Duodenal mucosa (tissue), 2 donors: ENCODE data around the gene ACAT2.
A peak's percentile ranks its signal among the peaks of the same experiment; 100 is the strongest.
"Not testable (repeated sequence)": the region's sequence is repeated elsewhere in the genome, so short reads cannot be mapped to it uniquely, and the experiment has no call there.

Experiments used
- H3K27ac ChIP-seq: one replicate; pipeline ENCODE4 v1.7.0; 2013; ENCODE audit warnings: low read depth, low read length
- H3K27me3 ChIP-seq, 2 donors: one replicate each; pipeline ENCODE4 v1.7.0; 2013; ENCODE audit warnings: low read length in 2 of 2, control low read depth in 1 of 2; ENCODE audit not compliant: insufficient read depth in 2 of 2, control insufficient read depth in 1 of 2
- H3K36me3 ChIP-seq, 2 donors: one replicate each; pipeline ENCODE4 v1.7.0; 2013; ENCODE audit warnings: low read length in 2 of 2, control low read depth in 1 of 2; ENCODE audit not compliant: insufficient read depth in 2 of 2, control insufficient read depth in 1 of 2
- H3K4me1 ChIP-seq, 2 donors: one replicate each; pipeline ENCODE4 v1.7.0; 2013; ENCODE audit warnings: low read length in 2 of 2, control low read depth in 1 of 2; ENCODE audit not compliant: insufficient read depth in 2 of 2, control insufficient read depth in 1 of 2
- H3K4me3 ChIP-seq, 2 donors: one replicate each; pipeline ENCODE4 v1.7.0; 2013; ENCODE audit warnings: low read length in 2 of 2, low read depth in 1 of 2
- H3K9ac ChIP-seq, 2 donors: one replicate each; pipeline ENCODE4 v1.7.0; 2013; ENCODE audit warnings: low read length in 2 of 2, low read depth in 1 of 2
- H3K9me3 ChIP-seq, 2 donors: one replicate each; pipeline ENCODE4 v1.7.0; 2013; ENCODE audit warnings: low read length in 2 of 2, control low read depth in 1 of 2; ENCODE audit not compliant: control insufficient read depth in 1 of 2

Gene ACAT2

DNA sequence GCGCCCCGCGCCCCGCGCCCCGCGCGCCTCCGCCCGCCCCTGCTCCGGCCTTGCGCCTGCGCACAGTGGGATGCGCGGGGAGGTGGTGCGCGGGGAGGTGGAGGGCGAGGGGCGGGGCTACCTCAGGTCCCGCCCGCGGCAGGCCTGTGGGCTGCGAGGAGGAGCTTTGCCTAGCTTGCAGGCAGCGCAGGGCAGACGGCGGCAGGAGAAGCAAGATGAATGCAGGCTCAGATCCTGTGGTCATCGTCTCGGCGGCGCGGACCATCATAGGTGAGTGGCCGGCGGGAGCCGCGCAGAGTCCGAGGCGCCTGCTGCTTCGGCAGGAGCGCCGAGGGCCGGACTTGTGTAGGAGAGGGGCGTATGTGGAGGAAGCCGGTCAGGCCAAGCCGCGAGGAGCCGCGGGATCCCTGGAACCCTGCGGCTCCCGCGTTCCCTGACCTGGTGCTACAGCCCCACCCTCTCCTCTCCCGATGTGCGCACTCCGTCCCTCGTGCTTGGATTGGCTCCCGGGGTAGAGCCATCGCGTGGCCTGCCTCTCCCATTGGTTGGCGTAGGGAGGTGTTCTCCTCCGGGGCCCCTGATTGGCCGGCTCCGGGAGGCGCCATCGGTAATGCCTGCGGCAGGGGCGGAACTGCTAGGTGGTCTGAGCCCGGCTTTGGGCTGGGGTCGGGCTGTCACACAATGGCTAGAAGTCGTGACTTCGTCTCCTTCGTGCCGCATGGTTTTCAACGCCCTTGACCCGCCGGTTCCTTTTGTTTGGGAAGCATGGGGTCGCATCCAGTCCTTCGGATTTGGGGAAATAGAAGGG, at the start of gene ACAT2:
Gene ACAT2, plus strand, starts transcription at position 173 of the 808 bp plus-strand sequence. Its CDS starts 43 bp downstream, at position 216.
- peaks cover 14 to 17% of the 10 kb centered on the region in 2 donors for H3K4me1 ChIP-seq
- H3K36me3 ChIP-seq: peaks cover 9 to 36% of the 10 kb centered on the region in 2 donors
- no peaks in the 10 kb centered on the region for H3K9me3 ChIP-seq
- peak within 1 kb of the TSS; percentile 99 for H3K27ac ChIP-seq
- peak within 1 kb of the TSS; percentile 82 to 85 for H3K4me3 ChIP-seq
- H3K27me3 ChIP-seq: no peaks in the 10 kb centered on the region
- H3K9ac ChIP-seq: peak within 1 kb of the TSS; percentile 90 to 98

DNA sequence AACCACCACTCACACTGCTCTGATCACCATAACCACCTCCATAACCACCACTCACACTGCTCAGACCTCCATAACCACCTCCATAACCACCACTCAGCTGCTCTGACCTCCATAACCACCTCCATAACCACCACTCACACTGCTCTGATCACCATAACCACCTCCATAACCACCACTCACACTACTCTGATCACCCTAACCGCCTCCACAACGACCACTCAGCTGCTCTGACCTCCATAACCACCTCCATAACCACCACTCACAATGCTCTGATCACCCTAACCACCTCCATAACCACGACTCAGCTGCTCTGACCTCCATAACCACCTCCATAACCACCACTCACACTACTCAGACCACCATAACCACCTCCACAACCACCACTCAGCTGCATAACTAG, 49.5 kb upstream of the ACAT2 start:
- not testable (repeated sequence) for H3K4me3 ChIP-seq, H3K9ac ChIP-seq, H3K36me3 ChIP-seq, H3K27ac ChIP-seq, H3K27me3 ChIP-seq, H3K4me1 ChIP-seq, H3K9me3 ChIP-seq

DNA sequence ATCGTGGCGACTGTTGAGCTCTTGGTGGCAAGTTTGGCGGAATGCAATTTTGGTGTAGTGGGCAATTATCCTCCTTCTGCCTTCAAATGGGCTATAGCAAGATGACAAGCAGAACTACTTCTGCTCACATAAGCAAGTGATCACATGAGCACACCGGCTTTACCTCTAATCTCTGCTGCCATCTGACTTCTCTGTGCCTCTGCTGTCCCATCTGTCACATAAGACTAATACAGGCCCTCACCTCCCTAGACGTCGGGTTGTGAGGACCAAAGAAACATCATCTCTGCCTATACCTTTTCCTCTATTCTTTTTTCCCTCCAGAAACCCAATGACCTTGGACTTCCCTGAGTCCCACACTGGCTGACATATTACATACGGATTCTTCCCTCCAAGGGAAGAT, 47.9 kb upstream of the ACAT2 start:
- no peaks in the 10 kb centered on the region for H3K9me3 ChIP-seq
- no peak overlapping the region for H3K9ac ChIP-seq
- H3K27ac ChIP-seq: no peak overlapping the region
- H3K27me3 ChIP-seq: no peaks in the 10 kb centered on the region
- no peaks in the 10 kb centered on the region for H3K36me3 ChIP-seq
- peaks cover 0 to 9% of the 10 kb centered on the region in 2 donors for H3K4me1 ChIP-seq
- no peak overlapping the region for H3K4me3 ChIP-seq

DNA sequence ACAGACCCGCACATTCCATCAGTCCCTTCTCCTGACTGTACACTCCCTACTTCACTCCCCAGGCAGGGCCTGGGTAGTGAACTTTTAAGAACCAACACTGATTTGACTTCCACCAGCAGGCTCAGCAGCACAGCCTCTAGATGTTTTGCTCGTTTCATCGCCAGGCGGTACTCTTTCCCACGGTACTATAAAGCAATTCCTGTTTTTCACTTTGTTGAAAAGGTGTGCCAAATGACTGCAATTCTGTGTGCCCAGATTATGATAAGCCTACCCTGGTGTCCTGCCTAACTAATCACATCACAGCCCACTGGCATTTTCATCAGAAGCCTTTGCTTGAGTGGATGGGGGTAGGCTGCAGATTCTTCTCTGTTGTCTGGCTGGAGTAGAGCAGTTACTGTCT, 47.4 kb upstream of the ACAT2 start:
- Histone ChIP-seq H3K4me3 (no peak overlapping the region), H3K4me1 (peaks cover 0 to 9% of the 10 kb centered on the region in 2 donors), H3K9me3 (no peaks in the 10 kb centered on the region), H3K9ac (no peak overlapping the region), H3K27ac (no peak overlapping the region), H3K27me3 (no peaks in the 10 kb centered on the region), H3K36me3 (peaks cover 0 to 3% of the 10 kb centered on the region in 2 donors)

- no peaks in the 10 kb centered on the region for H3K9me3 ChIP-seq
- H3K36me3 ChIP-seq: peaks cover 0 to 3% of the 10 kb centered on the region in 2 donors
- no peak overlapping the region for H3K9ac ChIP-seq
- no peak overlapping the region for H3K27ac ChIP-seq
- no peak overlapping the region for H3K4me3 ChIP-seq
- H3K27me3 ChIP-seq: no peaks in the 10 kb centered on the region
- H3K4me1 ChIP-seq: peaks cover 0 to 9% of the 10 kb centered on the region in 2 donors
These were observed 46.7 kb upstream of the ACAT2 start for GRCh38 chr6:159715166-159715565.

- no peaks in the 10 kb centered on the region for H3K9me3 ChIP-seq
- no peak overlapping the region for H3K9ac ChIP-seq
- H3K4me3 ChIP-seq: no peak overlapping the region
- no peaks in the 10 kb centered on the region for H3K27me3 ChIP-seq
- no peak overlapping the region for H3K27ac ChIP-seq
- H3K36me3 ChIP-seq: peaks cover 0 to 3% of the 10 kb centered on the region in 2 donors
- peaks cover 0 to 9% of the 10 kb centered on the region in 2 donors for H3K4me1 ChIP-seq
These were observed 46.2 kb upstream of the ACAT2 start for GRCh38 chr6:159715605-159716004.

- Histone ChIP-seq H3K9ac (no peak overlapping the region), H3K4me3 (no peak overlapping the region), H3K27me3 (no peaks in the 10 kb centered on the region), H3K4me1 (peaks cover 0 to 9% of the 10 kb centered on the region in 2 donors), H3K27ac (peak overlapping the region; percentile 34), H3K9me3 (no peaks in the 10 kb centered on the region), H3K36me3 (peaks cover 0 to 3% of the 10 kb centered on the region in 2 donors)
These were observed 45.4 kb upstream of the ACAT2 start for GRCh38 chr6:159716247-159717096.

DNA sequence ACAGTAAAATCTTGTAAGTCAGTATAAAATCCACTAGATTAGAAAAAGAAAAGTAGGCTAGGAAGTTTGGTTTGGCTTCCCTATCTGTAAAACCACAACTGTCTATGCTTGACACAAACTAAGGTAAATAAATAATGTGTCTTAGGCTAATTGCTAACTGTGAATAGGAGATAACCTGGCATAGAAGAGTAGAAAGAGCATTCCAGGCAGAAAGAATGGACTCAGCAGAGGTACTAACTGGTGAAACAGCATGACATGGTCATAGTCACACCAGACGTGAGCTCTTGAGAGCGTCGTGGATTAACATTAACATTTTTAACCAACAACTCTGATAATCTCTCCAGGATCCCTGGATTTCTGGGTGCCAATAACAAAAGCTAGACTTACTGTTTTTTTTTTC, 43.2 kb upstream of the ACAT2 start:
- H3K27ac ChIP-seq: no peak overlapping the region

DNA sequence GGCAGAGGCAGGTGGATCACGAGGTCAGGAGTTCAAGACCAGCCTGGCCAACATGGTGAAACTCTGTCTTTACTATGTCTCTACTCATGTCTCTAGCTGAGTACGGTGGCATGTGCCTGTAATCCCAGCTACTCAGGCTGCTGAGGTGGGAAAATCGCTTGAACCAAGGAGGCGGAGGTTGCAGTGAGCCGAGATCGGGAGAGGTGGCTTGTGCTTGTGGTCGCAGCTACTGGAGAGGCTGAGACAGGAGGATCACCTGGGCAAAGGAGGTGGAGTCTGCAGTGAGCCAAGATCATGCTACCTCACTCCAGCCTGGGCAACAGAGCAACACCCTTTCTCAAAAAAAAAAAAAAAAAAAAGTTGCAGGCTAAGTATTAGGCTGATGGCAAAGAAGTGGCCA, 42.6 kb upstream of the ACAT2 start:
- peaks cover 0 to 6% of the 10 kb centered on the region in 2 donors for H3K36me3 ChIP-seq
- peaks cover 0 to 8% of the 10 kb centered on the region in 2 donors for H3K4me1 ChIP-seq
- H3K27ac ChIP-seq: no peak overlapping the region
- no peak overlapping the region for H3K4me3 ChIP-seq
- no peak overlapping the region for H3K9ac ChIP-seq
- H3K27me3 ChIP-seq: no peaks in the 10 kb centered on the region
- no peaks in the 10 kb centered on the region for H3K9me3 ChIP-seq

More for the DNA sequence above, 43.2 kb upstream of the ACAT2 start:
- Histone ChIP-seq H3K36me3 (peaks cover 0 to 6% of the 10 kb centered on the region in 2 donors), H3K27me3 (no peaks in the 10 kb centered on the region), H3K4me1 (peaks cover 0 to 9% of the 10 kb centered on the region in 2 donors), H3K9me3 (no peaks in the 10 kb centered on the region), H3K4me3 (no peak overlapping the region), H3K9ac (no peak overlapping the region)

- H3K36me3 ChIP-seq: peaks cover 0 to 6% of the 10 kb centered on the region in 2 donors
- H3K27ac ChIP-seq: no peak overlapping the region
- H3K4me1 ChIP-seq: peaks cover under 1% of the 10 kb centered on the region in 2 donors
- no peaks in the 10 kb centered on the region for H3K27me3 ChIP-seq
- no peak overlapping the region for H3K9ac ChIP-seq
- no peak overlapping the region for H3K4me3 ChIP-seq
- H3K9me3 ChIP-seq: no peaks in the 10 kb centered on the region
These were observed 41.1 kb upstream of the ACAT2 start for GRCh38 chr6:159720708-159721107.
